ENCODE results near the gene TGOLN2.

GRCh38 chr2:85277416-85278158, 50.2 kb downstream of the TGOLN2 start:
- TF ChIP-seq EGR1 (IDR thresholded peaks at IDR 0.05) (no peak), RAD21 (IDR thresholded peaks at IDR 0.05; ENCODE audit: low read depth) (no peak), TCF12 (IDR thresholded peaks at IDR 0.05; ENCODE audit: low read depth) (no peak), YY1 (IDR thresholded peaks at IDR 0.05; ENCODE audit: low read depth) (no peak), FOXM1 (IDR thresholded peaks at IDR 0.05; ENCODE audit: borderline replicate concordance, low read depth) (no peak), ZBTB7A (IDR thresholded peaks at IDR 0.05; ENCODE audit: low read depth) (no peak), NFIC (IDR thresholded peaks at IDR 0.05) (no peak), MAX (IDR thresholded peaks at IDR 0.05) (no peak), CEBPB (IDR thresholded peaks at IDR 0.05) (no peak), USF1 (IDR thresholded peaks at IDR 0.05) (no peak), EP300 (IDR thresholded peaks at IDR 0.05; ENCODE audit: borderline replicate concordance) (no peak)
- TF ChIP-seq, protein P1, sequence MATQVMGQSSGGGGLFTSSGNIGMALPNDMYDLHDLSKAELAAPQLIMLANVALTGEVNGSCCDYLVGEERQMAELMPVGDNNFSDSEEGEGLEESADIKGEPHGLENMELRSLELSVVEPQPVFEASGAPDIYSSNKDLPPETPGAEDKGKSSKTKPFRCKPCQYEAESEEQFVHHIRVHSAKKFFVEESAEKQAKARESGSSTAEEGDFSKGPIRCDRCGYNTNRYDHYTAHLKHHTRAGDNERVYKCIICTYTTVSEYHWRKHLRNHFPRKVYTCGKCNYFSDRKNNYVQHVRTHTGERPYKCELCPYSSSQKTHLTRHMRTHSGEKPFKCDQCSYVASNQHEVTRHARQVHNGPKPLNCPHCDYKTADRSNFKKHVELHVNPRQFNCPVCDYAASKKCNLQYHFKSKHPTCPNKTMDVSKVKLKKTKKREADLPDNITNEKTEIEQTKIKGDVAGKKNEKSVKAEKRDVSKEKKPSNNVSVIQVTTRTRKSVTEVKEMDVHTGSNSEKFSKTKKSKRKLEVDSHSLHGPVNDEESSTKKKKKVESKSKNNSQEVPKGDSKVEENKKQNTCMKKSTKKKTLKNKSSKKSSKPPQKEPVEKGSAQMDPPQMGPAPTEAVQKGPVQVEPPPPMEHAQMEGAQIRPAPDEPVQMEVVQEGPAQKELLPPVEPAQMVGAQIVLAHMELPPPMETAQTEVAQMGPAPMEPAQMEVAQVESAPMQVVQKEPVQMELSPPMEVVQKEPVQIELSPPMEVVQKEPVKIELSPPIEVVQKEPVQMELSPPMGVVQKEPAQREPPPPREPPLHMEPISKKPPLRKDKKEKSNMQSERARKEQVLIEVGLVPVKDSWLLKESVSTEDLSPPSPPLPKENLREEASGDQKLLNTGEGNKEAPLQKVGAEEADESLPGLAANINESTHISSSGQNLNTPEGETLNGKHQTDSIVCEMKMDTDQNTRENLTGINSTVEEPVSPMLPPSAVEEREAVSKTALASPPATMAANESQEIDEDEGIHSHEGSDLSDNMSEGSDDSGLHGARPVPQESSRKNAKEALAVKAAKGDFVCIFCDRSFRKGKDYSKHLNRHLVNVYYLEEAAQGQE (IDR thresholded peaks at IDR 0.05; ENCODE audit: low read depth): no peak
